Hepatocyte (in vitro differentiated cells): Measurements from ENCODE around the gene AKT1.

Experiments used
- EZH2 ChIP-seq: fragments of 200-600 bp; sonication (generic); IDR thresholded peaks from 2 replicates; pipeline ENCODE4 v1.6.1; 2016; ENCODE audit warnings: antibody characterized with exemption, mild to moderate bottlenecking, borderline replicate concordance
- TF ChIP-seq, protein P1 (sequence below): fragments of 200-600 bp; sonication (generic); IDR thresholded peaks from 2 replicates; pipeline ENCODE4 v1.5.1; 2016; ENCODE audit warnings: antibody characterized with exemption, mild to moderate bottlenecking; ENCODE audit not compliant: poor library complexity

GRCh38 chr14:104732355-104732804 lies 63.2 kb downstream of the AKT1 start:
- TF ChIP-seq, protein P1, sequence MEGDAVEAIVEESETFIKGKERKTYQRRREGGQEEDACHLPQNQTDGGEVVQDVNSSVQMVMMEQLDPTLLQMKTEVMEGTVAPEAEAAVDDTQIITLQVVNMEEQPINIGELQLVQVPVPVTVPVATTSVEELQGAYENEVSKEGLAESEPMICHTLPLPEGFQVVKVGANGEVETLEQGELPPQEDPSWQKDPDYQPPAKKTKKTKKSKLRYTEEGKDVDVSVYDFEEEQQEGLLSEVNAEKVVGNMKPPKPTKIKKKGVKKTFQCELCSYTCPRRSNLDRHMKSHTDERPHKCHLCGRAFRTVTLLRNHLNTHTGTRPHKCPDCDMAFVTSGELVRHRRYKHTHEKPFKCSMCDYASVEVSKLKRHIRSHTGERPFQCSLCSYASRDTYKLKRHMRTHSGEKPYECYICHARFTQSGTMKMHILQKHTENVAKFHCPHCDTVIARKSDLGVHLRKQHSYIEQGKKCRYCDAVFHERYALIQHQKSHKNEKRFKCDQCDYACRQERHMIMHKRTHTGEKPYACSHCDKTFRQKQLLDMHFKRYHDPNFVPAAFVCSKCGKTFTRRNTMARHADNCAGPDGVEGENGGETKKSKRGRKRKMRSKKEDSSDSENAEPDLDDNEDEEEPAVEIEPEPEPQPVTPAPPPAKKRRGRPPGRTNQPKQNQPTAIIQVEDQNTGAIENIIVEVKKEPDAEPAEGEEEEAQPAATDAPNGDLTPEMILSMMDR = no peak
- TF ChIP-seq EZH2 = no peak
